ENCODE data around the gene ACSF3.

Gene ACSF3

DNA sequence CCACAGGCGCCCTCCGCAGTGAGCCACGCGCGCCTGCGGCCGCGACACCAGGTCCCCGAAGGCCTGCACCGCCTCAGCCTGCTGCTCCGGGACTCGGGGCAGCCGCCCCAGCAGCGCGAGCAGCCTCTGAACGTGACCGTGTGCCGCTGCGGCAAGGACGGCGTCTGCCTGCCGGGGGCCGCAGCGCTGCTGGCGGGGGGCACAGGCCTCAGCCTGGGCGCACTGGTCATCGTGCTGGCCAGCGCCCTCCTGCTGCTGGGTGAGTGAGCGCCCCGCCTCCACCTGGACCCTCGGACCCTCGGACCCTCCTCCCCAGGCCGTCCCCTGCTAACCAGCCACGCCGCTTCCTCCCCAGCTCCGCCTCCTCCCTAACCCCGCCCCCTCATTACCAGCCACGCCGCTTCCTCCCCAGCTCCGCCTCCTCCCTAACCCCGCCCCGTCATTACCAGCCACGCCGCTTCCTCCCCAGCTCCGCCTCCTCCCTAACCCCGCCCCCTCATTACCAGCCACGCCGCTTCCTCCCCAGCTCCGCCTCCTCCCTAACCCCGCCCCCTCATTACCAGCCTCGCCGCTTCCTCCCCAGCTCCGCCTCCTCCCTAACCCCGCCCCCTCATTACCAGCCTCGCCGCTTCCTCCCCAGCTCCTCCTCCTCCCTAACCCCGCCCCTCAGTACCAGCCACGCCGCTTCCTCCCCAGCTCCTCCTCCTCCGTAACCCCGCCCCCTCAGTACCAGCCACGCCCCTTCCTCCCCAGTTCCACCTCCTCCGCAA, 98.7 kb downstream of the ACSF3 start:
- peak; percentile 46 for DNase-seq

DNA sequence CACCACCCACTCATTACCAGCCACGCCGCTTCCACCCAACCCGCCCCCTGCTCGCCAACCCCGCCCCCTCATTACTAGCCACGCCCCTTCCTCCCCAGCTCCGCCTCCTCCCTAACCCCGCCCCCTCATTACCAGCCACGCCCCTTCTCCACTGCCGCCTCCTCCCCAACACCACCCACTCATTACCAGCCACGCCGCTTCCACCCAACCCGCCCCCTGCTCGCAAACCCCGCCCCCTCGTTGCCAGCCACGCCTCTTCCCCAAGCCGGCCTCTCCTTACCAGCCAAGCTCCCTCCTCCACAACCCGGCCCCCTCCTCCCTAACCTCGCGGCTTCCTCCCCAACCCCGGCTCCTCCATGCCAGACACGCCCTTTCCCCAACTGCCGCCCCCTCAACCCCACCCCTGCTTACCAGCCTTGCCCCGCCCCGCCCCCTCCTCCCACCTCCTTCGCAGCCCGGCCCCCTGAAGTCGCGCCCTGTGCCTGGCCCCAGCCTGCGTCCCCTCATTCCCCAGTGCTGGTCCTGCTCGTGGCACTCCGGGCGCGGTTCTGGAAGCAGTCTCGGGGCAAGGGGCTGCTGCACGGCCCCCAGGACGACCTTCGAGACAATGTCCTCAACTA, 99.4 kb downstream of the ACSF3 start:
- DNase-seq = no peak

DNA sequence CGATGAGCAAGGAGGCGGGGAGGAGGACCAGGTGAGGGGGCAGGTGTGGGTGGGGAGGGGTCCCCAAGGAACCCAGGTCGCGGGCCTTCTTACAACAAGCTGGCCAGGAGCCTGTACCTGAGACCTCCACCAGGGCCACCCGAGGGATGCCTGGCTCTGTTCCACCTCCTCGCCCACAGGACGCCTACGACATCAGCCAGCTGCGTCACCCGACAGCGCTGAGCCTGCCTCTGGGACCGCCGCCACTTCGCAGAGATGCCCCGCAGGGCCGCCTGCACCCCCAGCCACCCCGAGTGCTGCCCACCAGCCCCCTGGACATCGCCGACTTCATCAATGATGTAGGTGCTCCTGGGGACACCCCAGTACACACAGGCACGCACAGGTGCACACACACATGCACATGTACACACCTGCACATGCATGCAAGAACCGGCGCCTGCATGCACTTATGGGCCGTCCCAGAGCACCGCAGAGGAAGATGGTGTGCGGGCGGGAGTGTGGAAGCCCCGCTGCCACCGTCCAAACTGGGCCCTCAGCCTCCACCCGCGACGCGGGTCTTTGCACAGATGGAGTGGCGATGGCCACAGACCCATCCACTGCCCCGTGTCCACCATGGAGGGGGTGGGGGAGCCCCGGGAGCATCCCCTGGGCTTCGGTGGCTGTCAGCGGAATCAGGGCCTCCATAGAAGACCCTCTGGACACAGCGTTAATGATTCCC, 100.1 kb downstream of the ACSF3 start:
- DNase-seq = no peak

DNA sequence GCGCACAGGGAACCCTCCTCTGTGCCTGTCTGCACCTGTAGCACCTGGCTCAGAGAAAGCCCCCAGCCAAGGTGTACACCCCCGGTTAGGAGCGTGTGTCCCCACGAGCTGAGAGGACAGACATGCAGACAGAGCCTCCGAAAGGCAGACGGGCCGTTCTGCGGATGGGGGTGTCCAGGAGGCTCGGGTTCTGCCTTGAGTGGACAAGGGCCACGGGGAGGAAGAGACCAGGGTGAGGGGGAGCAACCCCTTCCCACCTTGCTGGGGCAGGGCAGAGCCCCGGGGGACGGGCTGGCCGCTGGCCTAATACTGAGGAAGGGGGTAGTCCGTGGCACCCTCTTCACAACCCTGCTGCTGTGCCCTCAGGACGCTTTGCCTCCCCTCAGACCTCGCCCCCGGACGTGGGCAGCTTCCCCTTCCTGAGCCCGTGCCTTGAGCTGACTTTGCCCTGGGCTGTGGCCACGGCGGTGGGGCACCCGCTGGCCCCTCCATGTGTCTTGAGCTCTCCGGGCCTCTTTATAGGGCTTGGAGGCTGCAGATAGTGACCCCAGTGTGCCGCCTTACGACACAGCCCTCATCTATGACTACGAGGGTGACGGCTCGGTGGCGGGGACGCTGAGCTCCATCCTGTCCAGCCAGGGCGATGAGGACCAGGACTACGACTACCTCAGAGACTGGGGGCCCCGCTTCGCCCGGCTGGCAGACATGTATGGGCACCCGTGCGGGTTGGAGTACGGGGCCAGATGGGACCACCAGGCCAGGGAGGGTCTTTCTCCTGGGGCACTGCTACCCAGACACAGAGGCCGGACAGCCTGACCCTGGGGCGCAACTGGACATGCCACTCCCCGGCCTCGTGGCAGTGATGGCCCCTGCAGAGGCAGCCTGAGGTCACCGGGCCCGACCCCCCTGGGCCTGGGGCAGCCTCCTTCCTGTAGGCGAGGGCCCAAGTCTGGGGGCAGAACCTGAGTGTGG, 101.0 kb downstream of the ACSF3 start:
- no peak for DNase-seq

DNA sequence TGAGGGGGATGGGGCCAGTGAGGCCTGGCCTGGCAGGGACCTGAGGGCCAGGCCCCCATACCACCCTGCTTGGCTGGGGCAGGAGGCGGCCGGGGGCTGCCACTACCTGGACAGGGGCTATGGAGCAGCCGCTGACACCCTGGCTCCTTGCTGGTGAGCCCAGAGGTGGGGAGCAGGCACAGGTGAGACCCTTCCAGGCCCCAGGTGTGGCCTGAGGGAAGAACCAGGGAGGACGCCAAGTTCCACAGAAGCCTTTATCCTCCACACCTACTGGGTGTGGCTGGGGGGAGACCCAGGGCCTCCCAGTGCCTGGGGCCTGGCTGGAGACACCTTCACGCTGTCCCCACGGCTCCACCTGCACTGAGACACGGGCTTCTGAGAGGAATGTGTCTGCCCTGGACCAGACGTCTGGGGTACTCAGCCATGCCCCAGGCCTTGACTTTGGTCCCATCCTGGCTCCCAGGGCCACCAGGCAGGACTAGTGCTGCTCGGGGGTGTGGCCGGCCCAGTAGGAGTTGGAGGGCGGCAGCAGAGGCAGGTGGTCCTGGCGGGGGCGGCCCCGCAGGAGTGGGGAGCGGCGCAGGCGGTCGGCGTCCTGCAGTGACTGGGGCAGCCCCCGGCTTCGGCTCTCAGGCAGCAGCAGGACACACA, 102.0 kb downstream of the ACSF3 start:
- no peak for DNase-seq

DNA sequence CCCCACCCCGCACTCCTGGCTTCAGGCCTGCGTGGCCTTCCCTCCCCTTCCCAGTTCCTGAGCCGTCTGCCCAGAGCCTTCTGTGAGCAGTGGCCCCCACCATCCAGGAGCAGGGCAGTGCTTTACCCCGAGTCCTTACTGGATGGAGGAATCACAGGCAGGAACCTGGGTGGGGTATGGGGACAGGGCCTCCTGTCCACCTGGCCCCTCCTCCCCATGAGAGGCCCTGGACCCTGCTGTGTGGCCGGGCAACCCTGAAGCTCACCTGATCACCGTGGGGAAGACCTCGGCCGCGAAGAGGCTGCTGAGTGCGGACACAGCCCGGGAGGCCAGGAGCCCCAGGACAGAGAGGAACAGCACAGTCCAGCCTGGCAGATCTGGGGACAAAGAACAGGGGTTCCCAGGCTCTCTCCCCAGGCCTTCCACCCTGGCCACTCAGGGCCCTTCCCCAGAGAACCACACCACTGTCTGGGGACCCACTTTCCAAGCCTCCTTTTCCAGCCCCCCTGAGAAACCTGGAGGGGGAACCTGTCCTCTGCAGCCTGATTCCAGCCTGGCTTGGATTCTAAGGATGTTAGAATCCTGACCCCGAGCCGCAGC, 103.5 kb downstream of the ACSF3 start:
- no peak for DNase-seq

DNA sequence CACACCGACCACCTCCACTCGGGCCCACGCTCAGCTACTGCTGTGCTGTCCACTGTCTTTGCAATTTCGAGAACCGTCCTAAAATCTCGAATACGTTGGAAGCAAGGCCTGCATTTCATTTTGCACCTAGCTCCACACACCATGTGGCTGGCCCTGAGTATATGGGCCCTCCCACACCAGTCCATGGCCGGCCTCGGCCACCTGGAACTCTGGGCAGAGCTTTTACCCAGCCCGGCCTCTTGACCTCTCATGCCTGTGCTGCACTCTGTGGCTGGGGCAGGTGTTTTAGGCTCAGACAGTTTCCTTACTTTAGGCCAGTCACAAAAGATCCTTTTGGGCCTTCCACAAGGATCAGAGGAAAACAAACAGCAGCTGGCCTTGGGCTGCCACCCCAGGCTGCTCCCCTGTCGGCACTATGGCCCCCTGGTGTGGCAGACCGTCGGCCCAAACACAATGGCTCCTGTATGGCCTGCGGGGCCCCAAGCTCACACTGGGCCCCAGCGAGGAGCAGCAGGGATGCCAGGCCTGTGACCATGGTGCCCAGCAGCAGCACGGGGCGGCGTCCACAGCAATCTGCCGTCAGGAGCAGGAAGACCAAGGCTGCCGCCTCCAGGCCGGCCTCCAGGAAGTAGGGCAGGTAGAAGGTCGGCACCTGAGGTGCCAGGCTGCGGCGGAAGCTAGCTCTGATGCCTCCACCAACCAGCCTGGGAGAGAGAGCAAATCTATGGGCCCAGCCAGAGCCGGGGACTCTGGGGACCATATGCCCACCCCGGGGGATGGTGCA, 104.2 kb downstream of the ACSF3 start:
- DNase-seq = no peak

DNA sequence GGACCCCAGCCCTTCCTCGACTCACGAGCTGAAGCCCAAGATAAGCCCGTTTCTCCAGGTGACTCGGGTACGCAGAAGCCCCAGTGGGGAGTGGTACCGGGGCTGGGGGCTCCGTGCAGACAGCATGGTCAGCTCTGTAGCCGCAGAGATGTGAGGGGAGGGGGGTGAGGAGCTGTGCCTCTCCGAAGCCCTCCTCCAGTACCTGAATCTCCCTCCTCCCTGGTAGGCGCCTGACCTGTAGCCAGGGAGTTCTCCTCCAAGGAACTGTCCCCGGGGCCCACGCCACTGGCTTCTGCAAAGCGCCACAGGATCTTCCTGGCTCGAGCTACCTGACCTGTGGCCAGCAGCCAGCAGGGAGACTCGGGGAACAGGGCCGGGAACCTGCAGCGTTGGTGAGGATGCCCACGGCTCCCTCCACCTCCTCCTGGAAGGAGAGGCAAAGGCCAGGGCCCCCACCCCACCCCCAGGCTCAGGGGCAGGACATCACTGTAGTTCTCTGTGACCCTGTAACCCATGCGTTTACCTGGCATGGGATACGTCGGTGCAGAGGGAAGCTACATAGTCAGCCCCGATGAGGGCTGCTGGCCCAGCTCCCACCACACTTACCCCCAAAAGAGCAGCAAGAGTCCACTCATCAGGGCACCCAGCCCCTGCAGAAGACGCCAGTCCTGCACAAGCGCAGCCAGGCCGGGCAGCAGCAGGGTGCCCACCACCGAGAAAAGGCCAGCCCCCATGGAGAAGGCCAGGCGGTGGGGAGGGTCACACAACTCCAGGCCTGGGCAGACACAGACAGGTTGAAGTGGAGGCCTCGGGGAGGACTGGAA, 105.0 kb downstream of the ACSF3 start:
- DNase-seq = no peak

DNA sequence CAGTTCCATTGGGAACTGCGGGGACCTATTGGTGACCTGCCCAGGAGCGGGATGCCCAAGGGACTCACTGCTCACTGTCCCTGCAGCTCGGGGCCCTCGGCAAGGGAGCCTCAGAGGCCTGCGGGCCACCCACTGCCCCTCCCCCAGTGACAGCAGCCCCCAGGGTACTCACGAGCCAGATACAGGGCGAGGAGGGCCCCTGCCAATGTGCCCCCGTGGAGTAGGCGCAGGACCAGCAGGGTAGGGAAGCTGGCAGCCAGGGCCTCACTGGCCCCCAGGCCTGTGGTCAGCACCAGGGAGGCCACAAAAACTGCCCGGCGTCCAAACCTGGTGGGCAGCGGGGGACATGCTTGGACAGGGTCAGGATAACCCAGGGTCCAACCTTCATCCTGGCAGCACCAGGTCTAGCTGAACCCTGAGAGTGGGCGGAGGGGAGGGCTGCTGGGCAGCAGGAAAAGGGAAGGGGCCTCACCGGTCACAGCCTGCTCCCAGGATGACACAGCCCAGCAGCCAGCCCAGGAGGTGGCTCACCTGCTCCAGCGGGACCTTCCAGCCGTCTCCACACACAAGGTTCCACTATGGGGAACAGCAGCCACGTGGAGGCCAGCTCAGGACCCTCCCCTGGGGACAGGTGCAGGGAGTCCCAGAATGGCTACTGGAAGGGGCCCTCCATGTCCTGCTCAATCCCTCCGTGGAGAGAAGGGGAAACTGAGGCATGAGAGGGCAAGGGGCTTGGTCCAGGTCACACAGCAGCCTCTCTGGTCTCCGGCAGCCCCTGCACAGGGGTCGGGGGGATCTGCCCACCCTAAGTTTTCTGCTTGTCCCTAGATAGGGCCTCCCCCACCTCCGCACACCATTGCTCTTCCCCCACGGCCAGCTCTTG, 105.8 kb downstream of the ACSF3 start:
- no peak for DNase-seq

DNA sequence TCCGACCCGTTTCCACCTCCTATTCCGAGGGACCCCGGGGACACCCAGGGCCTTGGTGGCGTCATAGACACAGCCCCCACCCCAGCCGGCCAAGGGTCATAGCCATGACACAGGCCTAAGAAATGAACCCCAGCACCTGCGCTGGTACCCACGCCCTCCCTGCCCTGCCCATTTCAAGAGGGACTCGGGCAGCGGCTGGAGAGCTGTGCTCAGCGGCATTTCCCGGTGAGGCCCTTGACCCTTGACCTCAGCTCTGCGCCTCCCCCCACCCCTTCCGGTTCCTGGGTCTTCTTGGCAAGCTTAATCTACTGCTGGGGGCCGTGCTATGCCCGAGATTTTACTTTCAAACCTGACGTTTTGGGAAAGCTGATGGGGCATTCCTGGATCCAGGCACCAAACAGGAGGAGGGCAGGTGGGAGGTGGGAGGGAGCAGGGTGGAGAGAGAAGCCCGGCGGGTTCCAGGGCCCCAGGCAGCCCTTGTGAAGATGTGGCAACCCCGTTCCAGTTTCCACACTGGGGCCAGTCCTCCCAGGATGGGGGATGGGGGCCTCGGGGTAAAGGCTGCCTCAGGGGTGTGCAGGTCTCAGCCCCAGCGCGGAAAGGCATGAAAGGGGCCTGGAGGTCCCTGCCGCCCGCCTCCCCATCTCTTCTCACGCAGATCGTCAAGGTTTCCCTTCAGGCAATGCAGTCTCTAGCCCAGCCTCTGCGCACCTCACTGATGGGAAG, 106.6 kb downstream of the ACSF3 start, which contains the start of gene SLC22A31:
Gene SLC22A31 (minus strand): TSS at position 414 of the 726 bp plus-strand sequence. CDS start 36 bp downstream, at position 378.
- no peak for DNase-seq

DNA sequence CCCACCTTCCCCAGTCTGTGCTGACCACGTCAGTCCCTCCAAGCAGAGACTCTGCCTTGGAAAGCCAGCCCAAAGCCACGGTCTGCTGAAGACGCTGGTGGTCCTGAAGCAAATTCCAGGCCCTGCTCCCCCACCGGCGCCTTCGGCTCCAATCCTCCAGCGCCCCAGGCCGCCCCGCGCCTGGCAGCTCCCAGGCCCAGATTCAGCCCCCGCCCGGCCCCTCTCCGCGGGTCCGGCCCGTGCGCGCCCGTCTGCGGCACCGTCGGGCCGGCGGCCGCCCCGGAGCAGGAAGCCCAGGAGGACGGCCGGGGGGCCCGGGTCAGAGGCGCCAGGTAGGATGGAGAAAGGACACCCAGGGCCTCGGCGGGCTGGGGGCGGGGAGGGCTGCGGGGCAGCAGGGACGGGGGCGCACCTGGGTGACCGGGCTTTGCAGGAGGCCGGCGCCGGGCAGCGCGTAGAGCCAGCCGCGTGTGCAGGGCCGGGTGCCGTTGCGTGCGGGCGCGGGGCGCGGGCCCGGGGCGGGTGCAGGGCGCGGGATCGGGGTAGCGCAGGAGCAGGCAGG, 107.3 kb downstream of the ACSF3 start:
- no peak for DNase-seq

DNA sequence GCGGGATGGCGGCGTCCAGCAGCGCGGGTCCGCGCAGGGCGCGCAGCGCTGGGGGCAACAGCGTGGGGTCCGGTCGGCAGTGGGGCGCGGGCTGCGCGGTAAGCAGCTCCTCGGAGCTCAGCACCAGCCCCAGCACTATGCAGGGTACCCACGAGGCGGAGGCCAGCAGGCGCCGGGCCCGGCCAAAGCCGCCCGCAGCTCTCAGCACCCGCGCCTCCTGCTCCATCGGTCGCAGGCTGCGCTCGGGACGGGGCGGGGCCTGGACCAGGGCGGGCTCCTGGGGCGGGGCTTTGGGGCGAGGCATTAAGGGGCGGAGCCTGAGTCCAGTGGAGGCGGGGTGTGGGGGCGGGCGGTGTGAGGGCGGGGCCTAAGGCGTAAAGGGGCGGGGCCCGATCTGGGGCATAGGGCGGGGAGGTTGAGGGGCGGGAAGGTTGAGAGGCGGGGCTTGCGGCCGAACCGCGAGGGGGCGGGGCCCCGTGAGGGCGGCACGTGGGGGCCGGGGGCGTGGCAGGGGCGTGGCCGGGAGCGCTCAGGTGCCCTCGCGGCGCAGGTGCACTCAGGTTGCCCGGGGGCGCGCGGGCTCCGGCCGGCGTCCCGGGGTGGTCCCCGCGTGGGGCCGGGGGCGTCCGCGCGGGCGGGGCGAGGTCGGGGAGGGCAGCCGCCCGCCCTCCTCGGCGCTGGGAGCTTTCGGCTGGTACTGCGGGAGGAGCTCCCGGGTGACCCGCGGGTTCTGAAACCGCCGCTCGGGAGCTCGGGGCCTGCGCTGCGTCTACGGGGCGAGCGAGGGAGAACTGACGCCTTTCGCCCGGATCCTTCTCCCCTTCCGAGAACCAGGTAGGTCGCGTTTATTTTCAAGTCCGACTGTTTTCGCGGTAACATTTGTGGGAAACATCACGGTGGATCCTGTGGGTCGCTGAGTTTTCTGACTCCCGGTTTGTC, 108.1 kb downstream of the ACSF3 start:
- DNase-seq = peak; percentile 99

DNA sequence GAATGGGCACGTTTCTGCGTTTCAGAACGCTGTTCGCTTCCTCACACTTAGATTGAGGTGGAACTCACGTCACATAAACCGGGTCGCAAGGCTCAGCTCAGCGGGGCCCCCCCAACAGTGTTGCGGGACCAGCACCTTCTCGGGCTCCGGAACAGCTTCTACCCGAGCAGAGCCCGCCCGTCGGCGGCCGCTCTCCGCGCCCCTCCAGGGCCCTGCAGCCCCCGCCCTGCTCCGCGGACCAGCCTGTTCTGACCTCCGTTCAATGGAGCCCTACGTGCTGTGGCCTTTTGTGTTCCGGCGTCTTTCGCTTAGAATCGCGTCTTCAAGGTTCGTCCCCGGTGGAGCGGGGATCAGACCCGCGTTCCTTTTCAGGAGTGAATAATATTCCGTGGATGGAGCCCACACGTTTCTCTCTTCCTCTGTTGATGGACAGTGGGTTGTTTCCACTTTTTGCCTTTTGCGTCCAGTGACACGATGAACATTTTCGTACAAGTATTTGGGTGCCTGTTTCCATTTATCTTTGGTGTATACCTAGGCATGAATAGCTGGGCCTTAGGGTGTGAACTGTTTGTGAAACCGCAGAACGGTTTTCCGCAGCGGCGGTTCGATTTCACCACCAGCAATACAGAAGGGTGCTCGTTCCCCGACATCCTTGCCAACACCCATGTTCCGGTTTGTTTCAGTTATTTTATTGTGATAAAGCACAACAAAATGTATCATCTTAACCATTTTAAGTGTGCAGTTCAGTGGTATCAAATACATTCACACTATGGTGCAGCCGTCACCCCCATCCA, 109.0 kb downstream of the ACSF3 start:
- no peak for DNase-seq

Data from NCI-H2171 (cell line).